ENCODE results near the gene LRRC61.
"Not testable (repeated sequence)": the region's sequence is repeated elsewhere in the genome, so short reads cannot be mapped to it uniquely, and the experiment has no call there.

The LRRC61 gene

DNA sequence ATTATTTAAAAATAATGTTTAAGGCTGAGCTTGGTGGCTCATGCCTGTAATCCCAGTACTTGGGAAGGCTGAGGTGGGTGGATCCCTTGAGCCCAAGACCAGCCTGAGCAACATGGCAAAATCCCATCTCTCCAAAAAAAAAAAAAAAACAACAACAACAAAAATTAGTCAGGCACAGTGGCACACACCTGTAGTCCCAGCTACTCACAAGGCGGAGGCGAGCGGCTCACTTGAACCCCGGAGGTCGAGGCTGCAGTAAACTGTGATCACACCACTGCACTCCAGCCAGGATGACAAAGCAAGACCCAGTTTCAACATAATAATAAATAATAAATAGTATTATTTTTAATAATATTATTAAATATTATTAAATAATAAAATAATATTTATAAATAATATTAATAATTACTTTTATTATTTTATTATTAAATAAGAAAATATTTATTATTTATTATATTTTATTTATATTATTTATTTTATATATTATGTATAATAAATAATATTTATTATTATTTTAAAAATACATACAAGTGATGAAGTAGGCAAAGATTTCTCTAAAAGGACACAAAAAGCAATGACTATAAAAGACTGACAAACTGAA is 8.4 kb upstream of the LRRC61 start:
- DNase-seq (ENCODE audit: low spot score in 2 of 2) (no peak), ATAC-seq (ENCODE audit: low read depth) (no peak)
- H3K4me1 Mint-ChIP-seq = no peaks in the 10 kb centered on the region
- no peaks in the 10 kb centered on the region for H3K9me3 Mint-ChIP-seq
- no peaks in the 10 kb centered on the region for H3K27me3 Mint-ChIP-seq
- no peak overlapping the region for H3K27ac Mint-ChIP-seq
- no peak overlapping the region for H3K4me3 Mint-ChIP-seq
- peaks cover 7% of the 10 kb centered on the region for H3K36me3 Mint-ChIP-seq

DNA sequence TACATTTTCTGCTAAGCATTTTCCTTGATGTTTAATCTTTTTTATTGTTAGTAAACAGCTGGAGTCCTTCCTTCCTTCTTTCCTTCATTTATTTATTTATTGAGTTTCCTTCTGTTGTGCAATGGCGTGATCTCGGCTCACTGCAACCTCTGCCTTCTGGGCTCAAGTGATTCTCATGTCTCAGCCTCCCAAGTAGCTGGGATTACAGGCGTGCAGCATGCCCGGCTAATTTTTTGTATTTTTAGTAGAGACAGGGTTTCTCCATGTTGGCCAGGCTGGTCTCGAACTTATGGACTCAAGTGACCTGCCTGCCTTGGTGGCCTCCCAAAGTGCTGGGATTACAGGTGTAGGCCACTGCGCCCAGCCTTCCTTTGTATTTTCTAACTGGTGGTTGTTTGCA is 6.2 kb upstream of the LRRC61 start:
- H3K4me3 Mint-ChIP-seq; H3K27me3 Mint-ChIP-seq; ATAC-seq (ENCODE audit: low read depth); H3K27ac Mint-ChIP-seq; DNase-seq (ENCODE audit: low spot score in 2 of 2); H3K9me3 Mint-ChIP-seq; H3K4me1 Mint-ChIP-seq; H3K36me3 Mint-ChIP-seq: not testable (repeated sequence)

DNA sequence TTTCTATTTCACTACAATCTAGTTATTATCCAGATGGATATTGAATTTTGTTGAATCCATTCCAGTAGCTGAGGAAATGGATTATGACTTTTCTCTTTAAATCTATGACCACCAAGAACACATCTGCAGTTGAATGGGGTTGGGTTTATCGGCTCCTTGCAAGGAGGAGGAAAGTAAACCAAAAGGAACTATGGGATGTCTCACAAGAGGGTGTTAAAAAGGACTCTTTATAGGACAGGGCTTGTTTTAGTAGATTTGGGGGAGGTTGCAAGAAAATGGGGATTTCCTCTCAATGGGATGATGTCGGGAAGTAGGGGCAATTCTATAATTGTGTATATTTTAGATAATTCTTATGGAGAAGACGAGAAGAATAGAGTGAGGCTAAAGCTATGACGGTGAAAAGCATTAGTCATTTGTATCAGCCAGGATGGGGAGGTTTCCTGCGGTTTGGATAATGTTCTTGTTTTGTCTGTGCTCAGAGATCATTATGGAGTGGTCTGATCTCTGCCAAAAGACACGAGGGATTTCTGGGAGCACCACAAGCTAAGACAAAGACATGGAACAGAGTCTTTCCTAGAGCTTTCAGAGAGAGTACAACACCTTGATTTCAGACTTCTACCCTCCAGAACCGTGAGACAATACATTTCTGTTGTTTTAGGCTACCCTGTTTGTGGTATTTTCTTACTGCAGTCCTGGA is 5.3 kb upstream of the LRRC61 start:
- Mint-ChIP-seq H3K27ac (no peak overlapping the region), H3K9me3 (no peaks in the 10 kb centered on the region), H3K27me3 (no peaks in the 10 kb centered on the region), H3K36me3 (peaks cover 7% of the 10 kb centered on the region), H3K4me3 (no peak overlapping the region), H3K4me1 (peaks cover 10% of the 10 kb centered on the region)
- DNase-seq (ENCODE audit: low spot score in 2 of 2) (no peak), ATAC-seq (ENCODE audit: low read depth) (no peak)

DNA sequence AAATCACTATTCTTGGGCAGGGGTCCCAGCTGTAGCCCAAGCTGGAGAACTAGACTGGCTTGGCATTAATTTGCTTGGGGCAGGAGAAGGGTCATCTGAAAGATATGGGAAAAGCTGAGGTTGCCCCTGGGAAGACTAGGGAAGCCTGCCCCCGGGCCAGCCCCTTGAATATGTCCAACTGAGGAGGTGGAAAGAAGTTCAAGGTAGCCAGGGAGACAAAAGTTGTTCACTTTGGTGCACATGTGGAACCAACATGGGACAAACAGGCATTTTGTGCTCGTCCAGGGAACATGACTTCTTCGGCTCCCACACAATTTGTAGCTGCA is 1.4 kb upstream of the LRRC61 start:
- H3K27me3 Mint-ChIP-seq = no peaks in the 10 kb centered on the region
- no peaks in the 10 kb centered on the region for H3K9me3 Mint-ChIP-seq
- H3K36me3 Mint-ChIP-seq = peaks cover 11% of the 10 kb centered on the region
- H3K27ac Mint-ChIP-seq = peak overlapping the region; percentile 89
- peaks cover 29% of the 10 kb centered on the region for H3K4me1 Mint-ChIP-seq
- ATAC-seq (ENCODE audit: low read depth) (no peak), DNase-seq (ENCODE audit: low spot score in 2 of 2) (no peak)
- H3K4me3 Mint-ChIP-seq = peak overlapping the region; percentile 90

DNA sequence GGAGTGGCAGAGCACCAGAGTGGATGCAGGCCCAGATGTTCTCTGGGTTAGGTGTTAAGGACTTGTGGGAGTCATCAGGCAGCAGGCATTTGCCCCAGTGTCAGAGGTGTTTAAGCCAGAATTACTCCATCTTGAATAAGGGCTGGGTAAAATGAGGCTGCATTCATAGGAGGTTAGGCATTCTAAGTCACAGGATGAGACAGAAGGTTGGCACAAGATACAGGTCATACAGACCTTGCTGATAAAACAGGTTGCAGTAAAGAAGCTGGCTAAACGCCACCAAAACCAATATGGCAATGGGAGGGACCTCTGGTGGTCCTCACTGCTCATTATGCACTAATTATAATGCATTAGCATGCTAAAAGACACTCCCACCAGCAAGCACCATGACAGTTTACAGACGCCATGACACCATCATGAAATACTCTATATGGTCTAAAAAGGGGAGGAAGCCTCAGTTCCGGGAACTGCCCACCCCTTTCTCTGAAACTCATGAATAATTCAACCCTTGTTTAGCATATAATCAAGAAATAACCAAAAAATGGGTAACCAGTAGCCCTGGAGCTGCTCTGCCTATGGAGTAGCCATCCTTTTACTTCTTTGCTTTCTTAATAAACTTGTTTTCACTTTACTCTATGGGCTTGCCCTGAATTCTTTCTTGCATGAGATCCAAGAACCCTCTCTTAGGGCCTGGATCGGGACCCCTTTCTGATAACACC is 882 bp upstream of the LRRC61 start:
- Mint-ChIP-seq H3K9me3 (no peaks in the 10 kb centered on the region), H3K27ac (peak overlapping the region; percentile 89), H3K4me1 (peaks cover 29% of the 10 kb centered on the region), H3K27me3 (no peaks in the 10 kb centered on the region), H3K4me3 (peak overlapping the region; percentile 90), H3K36me3 (peaks cover 14% of the 10 kb centered on the region)
- ATAC-seq (ENCODE audit: low read depth) = peak; percentile 43
- no peak for DNase-seq (ENCODE audit: low spot score in 2 of 2)

DNA sequence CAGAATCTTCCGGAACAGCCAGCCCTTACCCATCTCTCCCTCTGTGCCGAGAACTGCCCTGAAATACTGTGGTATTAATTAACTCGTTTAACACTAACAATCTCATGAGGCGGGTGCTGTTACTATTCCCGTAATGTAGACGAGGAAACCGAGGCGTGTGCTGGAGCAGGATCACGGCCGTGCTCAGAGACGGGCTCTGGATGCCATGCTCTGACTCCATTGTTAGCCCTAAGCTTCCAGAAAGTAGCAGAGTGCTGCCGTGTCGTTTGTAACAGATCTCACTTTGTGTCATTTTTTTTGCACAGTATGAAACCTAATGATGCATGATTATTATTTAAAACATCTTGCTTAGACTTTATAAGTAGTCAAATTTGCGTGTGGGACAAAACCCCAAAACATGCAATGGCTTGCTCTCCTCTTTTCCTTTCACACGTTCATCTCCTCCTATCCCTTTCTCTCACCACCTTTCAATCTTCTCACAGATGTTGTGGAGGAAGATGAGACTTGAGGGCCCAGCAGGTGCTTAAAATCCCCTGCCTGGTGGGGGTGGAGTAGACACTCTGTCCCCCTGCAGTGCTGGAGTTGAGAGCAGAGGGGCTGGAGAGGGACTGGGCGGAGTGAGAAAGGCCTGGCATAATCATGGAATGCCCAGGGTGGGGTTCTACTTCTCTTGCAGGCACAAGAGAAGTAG is 672 bp downstream of the LRRC61 start:
- Mint-ChIP-seq H3K36me3 (peaks cover 16% of the 10 kb centered on the region), H3K4me1 (peaks cover 29% of the 10 kb centered on the region)
- no peak for DNase-seq (ENCODE audit: low spot score in 2 of 2)

DNA sequence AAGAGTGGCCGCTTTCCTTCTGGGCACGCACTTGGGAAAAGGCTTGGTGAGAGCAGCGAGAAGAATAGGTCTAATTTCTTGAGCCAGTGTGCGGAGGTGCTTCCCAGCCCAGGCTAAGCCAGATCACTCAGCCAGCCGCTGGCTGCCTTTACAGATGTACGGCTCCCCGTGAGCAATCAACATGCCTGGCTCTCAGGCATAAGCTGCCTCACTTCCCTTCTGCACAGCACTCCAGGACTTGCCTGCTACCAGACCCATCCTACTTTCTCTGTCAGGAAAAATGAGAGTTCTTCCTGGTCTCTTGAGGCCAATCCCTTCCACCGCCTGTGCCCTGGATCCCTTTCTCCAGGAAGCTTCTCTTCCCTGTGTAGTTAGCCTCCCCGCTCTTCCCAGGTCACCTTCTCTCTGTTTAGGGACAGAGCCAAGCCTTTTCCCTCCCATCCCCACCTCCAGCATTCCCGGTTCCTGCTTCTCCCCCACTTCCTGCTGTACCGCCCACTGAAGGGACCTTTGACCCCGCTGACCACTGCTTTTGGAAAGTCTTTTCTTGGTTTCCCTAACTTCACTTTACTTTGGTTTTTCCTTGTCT is 1.3 kb downstream of the LRRC61 start:
- DNase-seq (ENCODE audit: low spot score in 2 of 2) (no peak), ATAC-seq (ENCODE audit: low read depth) (no peak)
- Mint-ChIP-seq H3K27me3 (no peaks in the 10 kb centered on the region), H3K27ac (peak overlapping the region; percentile 89), H3K36me3 (peaks cover 20% of the 10 kb centered on the region), H3K9me3 (no peaks in the 10 kb centered on the region), H3K4me1 (peaks cover 29% of the 10 kb centered on the region), H3K4me3 (peak overlapping the region; percentile 90)

More for the DNA sequence above, 672 bp downstream of the LRRC61 start:
- peak overlapping the region; percentile 89 for H3K27ac Mint-ChIP-seq
- H3K9me3 Mint-ChIP-seq = no peaks in the 10 kb centered on the region
- H3K27me3 Mint-ChIP-seq = no peaks in the 10 kb centered on the region
- peak; percentile 25 for ATAC-seq (ENCODE audit: low read depth)
- peak overlapping the region; percentile 90 for H3K4me3 Mint-ChIP-seq

DNA sequence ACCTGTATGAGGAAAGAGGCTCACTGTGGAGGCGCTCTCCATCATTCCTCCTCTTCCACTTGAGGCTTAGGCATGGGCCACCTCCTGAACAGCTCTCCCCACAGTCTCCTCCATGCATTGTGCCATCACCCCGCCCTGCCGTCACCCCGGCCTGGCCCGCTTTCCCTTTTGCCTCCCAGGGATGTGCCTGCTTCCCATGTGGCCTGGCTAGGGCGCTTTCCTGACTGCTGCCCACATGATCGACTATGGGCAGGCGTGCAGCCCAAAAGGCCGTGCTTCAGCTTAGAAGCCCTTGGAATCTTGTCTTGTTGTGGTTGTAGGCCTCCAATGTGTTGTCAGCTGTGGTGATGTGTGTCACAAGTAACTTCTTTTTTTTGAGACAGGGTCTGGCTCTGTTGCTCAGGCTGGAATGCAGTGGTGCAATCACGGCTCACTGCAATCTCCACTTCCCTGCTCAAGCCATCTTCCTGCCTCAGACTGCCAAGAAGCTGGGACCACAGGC is 2.0 kb downstream of the LRRC61 start:
- H3K4me1 Mint-ChIP-seq = peaks cover 29% of the 10 kb centered on the region
- DNase-seq (ENCODE audit: low spot score in 2 of 2) = no peak

DNA sequence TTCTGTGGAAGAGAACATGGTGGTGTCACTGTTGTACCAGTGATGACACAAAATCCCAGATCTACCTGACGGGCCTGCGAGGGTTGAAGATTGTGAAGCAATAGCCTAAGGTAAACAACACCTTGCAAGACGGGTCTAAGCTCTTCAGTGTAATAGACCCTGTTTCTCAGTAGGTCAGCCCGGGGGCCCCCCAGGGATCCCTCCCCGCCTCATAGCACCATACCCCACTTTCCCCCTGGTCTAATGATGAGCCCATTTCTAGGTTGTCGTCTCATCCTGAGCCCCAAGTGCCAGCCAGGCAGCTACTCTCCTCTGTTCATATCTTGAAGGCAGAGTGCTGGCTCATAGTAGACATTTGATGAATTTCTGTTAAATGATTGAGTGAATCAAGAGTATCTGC is 2.7 kb downstream of the LRRC61 start:
- Mint-ChIP-seq H3K27me3 (no peaks in the 10 kb centered on the region), H3K9me3 (no peaks in the 10 kb centered on the region), H3K4me1 (peaks cover 28% of the 10 kb centered on the region), H3K4me3 (no peak overlapping the region), H3K36me3 (peaks cover 23% of the 10 kb centered on the region), H3K27ac (no peak overlapping the region)
- ATAC-seq (ENCODE audit: low read depth) = no peak
- no peak for DNase-seq (ENCODE audit: low spot score in 2 of 2)

More for the DNA sequence above, 2.0 kb downstream of the LRRC61 start:
- no peak for ATAC-seq (ENCODE audit: low read depth)
- Mint-ChIP-seq H3K27me3 (no peaks in the 10 kb centered on the region), H3K36me3 (peaks cover 20% of the 10 kb centered on the region), H3K27ac (peak overlapping the region; percentile 89), H3K9me3 (no peaks in the 10 kb centered on the region), H3K4me3 (peak overlapping the region; percentile 90)

DNA sequence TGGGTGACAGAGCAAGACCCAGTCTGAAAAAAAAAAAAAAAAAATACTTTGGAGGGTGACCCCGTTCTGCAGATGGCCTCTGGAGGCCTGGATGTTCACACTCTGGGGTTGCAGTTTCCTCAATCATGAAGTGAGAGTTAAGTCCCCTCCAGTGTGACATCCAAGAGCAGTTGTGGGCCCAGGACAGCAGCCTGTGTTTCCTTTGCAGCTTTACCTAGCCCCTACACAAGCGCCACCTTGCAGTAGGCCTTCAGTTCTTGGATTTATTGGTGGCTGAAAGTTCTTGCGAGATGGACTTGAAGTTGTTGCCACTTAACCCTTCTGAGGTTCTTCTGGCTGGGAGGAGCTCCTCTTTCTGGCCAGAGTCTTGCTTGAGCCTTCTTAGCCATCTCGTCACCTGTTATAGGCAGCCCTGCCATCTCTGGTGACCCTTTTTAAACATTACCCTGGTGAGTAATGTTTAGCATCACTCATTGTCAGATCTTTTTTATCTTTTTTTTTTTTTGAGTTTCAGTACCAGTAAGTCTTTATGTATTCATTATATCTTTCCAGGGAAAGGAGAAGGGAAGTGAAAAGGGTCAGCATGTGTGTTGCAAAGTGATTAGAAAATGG is 3.6 kb downstream of the LRRC61 start:
- peaks cover 25% of the 10 kb centered on the region for H3K36me3 Mint-ChIP-seq
- DNase-seq (ENCODE audit: low spot score in 2 of 2) = no peak
- H3K9me3 Mint-ChIP-seq = no peaks in the 10 kb centered on the region
- no peak overlapping the region for H3K4me3 Mint-ChIP-seq
- H3K27ac Mint-ChIP-seq = no peak overlapping the region
- H3K27me3 Mint-ChIP-seq = no peaks in the 10 kb centered on the region
- ATAC-seq (ENCODE audit: low read depth) = no peak
- peaks cover 23% of the 10 kb centered on the region for H3K4me1 Mint-ChIP-seq

DNA sequence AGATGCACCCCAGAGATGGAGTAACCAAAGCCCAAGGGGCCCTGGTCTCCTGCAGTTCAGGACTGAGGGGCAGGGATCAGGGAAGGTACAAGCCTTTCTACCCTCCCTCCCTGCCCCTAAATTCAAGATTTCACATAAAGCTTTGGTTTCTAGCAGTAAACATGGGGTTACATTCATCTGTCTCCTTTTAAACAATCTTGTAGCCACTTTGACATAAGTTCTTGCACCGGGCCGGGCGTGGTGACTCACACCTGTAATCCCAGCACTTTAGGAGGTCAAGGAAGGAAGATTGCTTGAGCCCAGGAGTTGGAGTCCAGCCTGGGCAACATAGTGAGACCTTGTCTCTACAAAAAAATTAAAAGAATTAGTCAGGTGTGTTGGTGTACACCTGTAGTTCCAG is 4.2 kb downstream of the LRRC61 start:
- H3K9me3 Mint-ChIP-seq = no peaks in the 10 kb centered on the region
- ATAC-seq (ENCODE audit: low read depth) (no peak), DNase-seq (ENCODE audit: low spot score in 2 of 2) (no peak)
- H3K4me1 Mint-ChIP-seq = peaks cover 19% of the 10 kb centered on the region
- H3K4me3 Mint-ChIP-seq = no peak overlapping the region
- peaks cover 27% of the 10 kb centered on the region for H3K36me3 Mint-ChIP-seq
- no peaks in the 10 kb centered on the region for H3K27me3 Mint-ChIP-seq
- no peak overlapping the region for H3K27ac Mint-ChIP-seq

DNA sequence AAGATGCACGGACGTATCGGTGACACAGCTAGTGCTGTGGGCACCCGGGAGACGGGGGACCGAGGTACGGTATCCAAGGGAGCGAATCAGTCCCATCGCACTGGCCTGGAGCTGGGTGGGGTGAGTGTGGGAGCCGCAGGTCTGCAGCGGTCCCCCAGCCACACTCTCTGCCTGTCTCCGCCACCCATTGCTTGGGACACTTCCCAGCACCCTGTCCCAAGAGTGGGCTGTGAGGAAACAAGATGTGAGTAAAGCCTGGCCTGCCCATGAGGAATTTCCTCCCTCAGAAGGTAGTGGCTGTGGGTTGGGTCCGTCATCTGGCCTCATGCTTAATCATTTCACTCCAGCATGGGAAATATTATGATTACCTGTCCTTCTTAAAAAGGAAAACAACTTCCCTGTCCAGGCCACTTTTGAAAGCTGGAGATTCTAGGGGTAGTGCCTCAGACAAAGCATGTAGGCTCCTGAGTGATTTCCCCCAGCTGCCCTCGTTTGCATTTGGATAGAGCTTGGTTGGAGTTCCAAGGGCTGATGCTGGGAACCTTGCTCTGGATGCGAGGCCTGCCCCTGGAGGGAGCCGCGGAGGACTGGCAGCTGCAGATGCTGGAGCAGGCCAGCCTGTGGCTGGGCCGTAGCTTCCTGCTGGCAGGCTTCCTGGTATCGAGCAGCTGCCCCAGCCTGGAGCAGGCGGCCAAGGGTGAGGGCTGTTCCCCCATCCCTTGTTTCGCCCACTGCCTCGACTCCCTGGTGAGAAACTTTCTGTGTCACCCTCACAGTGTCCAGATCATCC is 6.4 kb downstream of the LRRC61 start:
- Mint-ChIP-seq H3K4me3 (no peak overlapping the region), H3K27ac (no peak overlapping the region), H3K36me3 (peaks cover 27% of the 10 kb centered on the region), H3K27me3 (no peaks in the 10 kb centered on the region), H3K9me3 (no peaks in the 10 kb centered on the region), H3K4me1 (peaks cover 12% of the 10 kb centered on the region)
- ATAC-seq (ENCODE audit: low read depth) (no peak), DNase-seq (ENCODE audit: low spot score in 2 of 2) (no peak)

All from memory B cell (primary cell).